ENCODE results near the gene PDXK. TPM values are rescaled to one million over a fixed set of nuclear protein-coding genes. Genes with fewer than 3 reads are reported as not detected.

PDXK gene
- polyA plus RNA-seq, 1 donor (not counting 4 experiments of a cell fraction or from before 2014, with no cell fraction given): 144 TPM

GRCh38 chr21:43755820-43756594 is 37.1 kb downstream of the PDXK start:
- H4K20me1 ChIP-seq (ENCODE audit: control insufficient read depth, extremely low read depth, insufficient read depth, low read length): no peaks in the 10 kb centered on the region
- H3K79me2 ChIP-seq (ENCODE audit: control insufficient read depth, insufficient read depth, low read length): no peaks in the 10 kb centered on the region
- no peak overlapping the region for H2AFZ ChIP-seq (ENCODE audit: control insufficient read depth, low read length)
- H3K4me2 ChIP-seq (ENCODE audit: control insufficient read depth, extremely low read depth, insufficient read depth, low read depth, low read length): no peak overlapping the region
- dilution Hi-C loops (cut with MboI; ENCODE audit: extremely low pct_ligation_motif_present, low sequenced_read_pairs): no loop called here
- no peak for FAIRE-seq
- H3K4me1 ChIP-seq (ENCODE audit: control insufficient read depth, extremely low read depth, insufficient read depth, low read length): no peaks in the 10 kb centered on the region
- DNase-seq (ENCODE audit: low read depth, low spot score): no peak
- peaks cover 47 to 59% of the 10 kb centered on the region in 2 experiments for H3K36me3 ChIP-seq (ENCODE audit: control insufficient read depth in 2 of 2, extremely low read depth in 1 of 2, insufficient read depth in 2 of 2, low read length in 2 of 2)
- TF ChIP-seq CTCF (optimal IDR thresholded peaks at IDR 0.05 in 1 of 3, IDR thresholded peaks at IDR 0.05 in 1 of 3, conservative IDR thresholded peaks at IDR 0.05 in 1 of 3; ENCODE audit: extremely low read depth in 1 of 3, insufficient read depth in 2 of 3, low read length in 3 of 3) (no peak), EZH2 (IDR thresholded peaks at IDR 0.05; ENCODE audit: low read length) (no peak)
- H3K9me3 ChIP-seq (ENCODE audit: control insufficient read depth, low read depth, low read length): no peaks in the 10 kb centered on the region
- no peak overlapping the region for H3K27ac ChIP-seq (ENCODE audit: control insufficient read depth, insufficient read depth, low read length)
- no peak overlapping the region for H3K4me3 ChIP-seq (ENCODE audit: control insufficient read depth in 2 of 3, extremely low read depth in 1 of 3, insufficient read depth in 2 of 3, low read depth in 1 of 3, low read length in 3 of 3)
- H3K9me1 ChIP-seq (ENCODE audit: control insufficient read depth, extremely low read depth, insufficient read depth, low read length): no peaks in the 10 kb centered on the region
- no peaks in the 10 kb centered on the region for H3K27me3 ChIP-seq (ENCODE audit: control insufficient read depth, extremely low read depth, insufficient read depth, low read length)
- no peak overlapping the region for H3K9ac ChIP-seq (ENCODE audit: control insufficient read depth, extremely low read depth, insufficient read depth, low read length)

- Histone ChIP-seq H3K27ac (ENCODE audit: control insufficient read depth, insufficient read depth, low read length) (no peak overlapping the region), H3K9me3 (ENCODE audit: control insufficient read depth, low read depth, low read length) (no peaks in the 10 kb centered on the region), H3K79me2 (ENCODE audit: control insufficient read depth, insufficient read depth, low read length) (no peaks in the 10 kb centered on the region), H3K36me3 (ENCODE audit: control insufficient read depth in 2 of 2, extremely low read depth in 1 of 2, insufficient read depth in 2 of 2, low read length in 2 of 2) (peaks cover 52 to 58% of the 10 kb centered on the region in 2 experiments), H3K9ac (ENCODE audit: control insufficient read depth, extremely low read depth, insufficient read depth, low read length) (no peak overlapping the region), H3K4me2 (ENCODE audit: control insufficient read depth, extremely low read depth, insufficient read depth, low read depth, low read length) (no peak overlapping the region), H3K4me1 (ENCODE audit: control insufficient read depth, extremely low read depth, insufficient read depth, low read length) (peaks cover 12% of the 10 kb centered on the region), H4K20me1 (ENCODE audit: control insufficient read depth, extremely low read depth, insufficient read depth, low read length) (peaks cover 4% of the 10 kb centered on the region), H3K9me1 (ENCODE audit: control insufficient read depth, extremely low read depth, insufficient read depth, low read length) (no peaks in the 10 kb centered on the region), H3K27me3 (ENCODE audit: control insufficient read depth, extremely low read depth, insufficient read depth, low read length) (no peaks in the 10 kb centered on the region), H3K4me3 (ENCODE audit: control insufficient read depth in 2 of 3, extremely low read depth in 1 of 3, insufficient read depth in 2 of 3, low read depth in 1 of 3, low read length in 3 of 3) (no peak overlapping the region), H2AFZ (ENCODE audit: control insufficient read depth, low read length) (no peak overlapping the region)
- DNase-seq (ENCODE audit: low read depth, low spot score) (no peak), FAIRE-seq (no peak)
- dilution Hi-C loops (cut with MboI; ENCODE audit: extremely low pct_ligation_motif_present, low sequenced_read_pairs): no loop called here
- TF ChIP-seq EZH2 (IDR thresholded peaks at IDR 0.05; ENCODE audit: low read length): no peak
- TF ChIP-seq CTCF (optimal IDR thresholded peaks at IDR 0.05 in 1 of 3, IDR thresholded peaks at IDR 0.05 in 1 of 3, conservative IDR thresholded peaks at IDR 0.05 in 1 of 3; ENCODE audit: extremely low read depth in 1 of 3, insufficient read depth in 2 of 3, low read length in 3 of 3): no peak
These were observed 38.7 kb downstream of the PDXK start for GRCh38 chr21:43757601-43758000.
